ENCODE results near the gene SLC6A18.

- no peak for TF ChIP-seq RCOR1 (IDR thresholded peaks at IDR 0.05; ENCODE audit: insufficient replicate concordance, low read length)
- no peak for TF ChIP-seq CEBPB (IDR thresholded peaks at IDR 0.05; ENCODE audit: low read depth, low read length)
- TF ChIP-seq RFX5 (IDR thresholded peaks at IDR 0.05; ENCODE audit: low read depth, low read length) = no peak
These were observed 34.8 kb downstream of the SLC6A18 start for GRCh38 chr5:1259806-1260480.
